ENCODE measurements around the gene RAB13.

DNA sequence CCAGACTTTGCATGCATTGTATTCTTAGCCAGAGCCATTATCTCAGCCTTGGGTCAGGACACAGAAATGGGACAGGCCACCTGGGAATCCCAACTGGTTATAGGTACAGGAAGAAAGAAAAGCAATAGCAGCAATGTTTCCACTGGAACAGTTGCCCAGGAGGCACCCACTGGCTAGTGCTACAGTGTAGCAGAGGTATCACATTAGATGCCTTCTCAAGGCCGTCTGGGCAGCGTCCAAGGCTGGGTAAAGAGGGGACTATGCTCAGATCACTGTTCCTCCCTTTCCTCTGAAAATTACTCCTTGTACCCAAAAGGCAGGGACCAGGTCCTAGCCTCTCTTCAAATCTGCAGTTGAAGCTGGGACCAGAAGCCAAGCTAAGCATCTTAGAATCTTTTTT is 15.8 kb downstream of the RAB13 start:
- no peak for TF ChIP-seq CTCF (IDR thresholded peaks at IDR 0.05)
- no peak for TF ChIP-seq EZH2 (IDR thresholded peaks at IDR 0.05; ENCODE audit: borderline replicate concordance, insufficient read depth, low read depth, low read length, poor library complexity, severe bottlenecking)
